HepG2 (cell line): ENCODE measurements around the gene LMNA. TPM values are rescaled to one million over a fixed set of nuclear protein-coding genes. Genes with fewer than 3 reads are reported as not detected.
A peak's percentile ranks its signal among the peaks of the same experiment; 100 is the strongest.

ENCODE experiments used
- BRD4 ChIP-seq: sonication (generic); formaldehyde crosslinking; IDR thresholded peaks from 2 replicates; pipeline ENCODE4 v1.4.0; 2020; ENCODE audit warnings: missing genetic modification reagents
- CHCHD3 ChIP-seq: sonication (generic); formaldehyde crosslinking; IDR thresholded peaks from 2 replicates; pipeline ENCODE4 v1.8.0; 2022; ENCODE audit warnings: mild to moderate bottlenecking, missing genetic modification reagents, moderate library complexity
- CREB1 ChIP-seq, 2 experiments: fragments of 450-650 bp in 1 of 2; IDR thresholded peaks; 2 replicates each; pipeline ENCODE4 v1.6.1; 2016 to 2017; ENCODE audit warnings: control low read depth in 1 of 2, mild to moderate bottlenecking in 1 of 2, missing compliant biosample characterization in 1 of 2, missing genetic modification characterization in 1 of 2
- CTCF ChIP-seq: sonication (generic); formaldehyde crosslinking; IDR thresholded peaks from 2 replicates; pipeline ENCODE4 v1.5.0; 2020; ENCODE audit warnings: mild to moderate bottlenecking, missing genetic modification reagents, moderate library complexity
- GATAD2A ChIP-seq: IDR thresholded peaks from 2 replicates; pipeline ENCODE4 v1.6.1; 2016
- HNRNPLL ChIP-seq: fragments of 200-400 bp; formaldehyde crosslinking; IDR thresholded peaks from 2 replicates; pipeline ENCODE4 v1.6.1; 2017; ENCODE audit warnings: mild to moderate bottlenecking, low read depth, low read length; ENCODE audit not compliant: poor library complexity, severe bottlenecking
- HOXA3 ChIP-seq: sonication (generic); formaldehyde crosslinking; IDR thresholded peaks from 2 replicates; pipeline ENCODE4 v1.5.0; 2020; ENCODE audit warnings: missing genetic modification reagents
- JUND ChIP-seq: sonication (generic); formaldehyde crosslinking; IDR thresholded peaks from 2 replicates; pipeline ENCODE4 v1.8.0; 2022; ENCODE audit warnings: mild to moderate bottlenecking, missing genetic modification reagents
- MAFG ChIP-seq: sonication (generic); formaldehyde crosslinking; IDR thresholded peaks from 2 replicates; pipeline ENCODE4 v1.5.1; 2020; ENCODE audit warnings: mild to moderate bottlenecking, missing genetic modification reagents
- MIER2 ChIP-seq: IDR thresholded peaks from 2 replicates; pipeline ENCODE4 v1.6.1; 2016; ENCODE audit warnings: missing biosample characterization, missing genetic modification reagents
- NFATC3 ChIP-seq: sonication (generic); formaldehyde crosslinking; IDR thresholded peaks from 2 replicates; pipeline ENCODE4 v1.5.1; 2020; ENCODE audit warnings: mild to moderate bottlenecking, missing genetic modification reagents
- NFIB ChIP-seq: sonication (generic); formaldehyde crosslinking; IDR thresholded peaks from 2 replicates; pipeline ENCODE4 v1.9.0; 2021; ENCODE audit warnings: missing genetic modification reagents, mild to moderate bottlenecking, borderline replicate concordance
- NR2C2 ChIP-seq: sonication (generic); formaldehyde crosslinking; IDR thresholded peaks from 2 replicates; pipeline ENCODE4 v1.4.0; 2020; ENCODE audit warnings: missing genetic modification reagents, mild to moderate bottlenecking, moderate library complexity, borderline replicate concordance
- PRDM15 ChIP-seq: sonication (generic); formaldehyde crosslinking; IDR thresholded peaks from 2 replicates; pipeline ENCODE4 v1.4.0; 2020; ENCODE audit warnings: missing genetic modification reagents
- TAF15 ChIP-seq: fragments of 200-400 bp; formaldehyde crosslinking; IDR thresholded peaks from one replicate; pipeline ENCODE4 v1.6.1; 2018; ENCODE audit warnings: mild to moderate bottlenecking, low read depth, low read length; ENCODE audit not compliant: poor library complexity, severe bottlenecking
- TEAD3 ChIP-seq: optimal IDR thresholded peaks from 2 replicates; pipeline ENCODE3; 2016; ENCODE audit warnings: borderline replicate concordance
- ZBTB8A ChIP-seq: sonication (generic); formaldehyde crosslinking; IDR thresholded peaks from 2 replicates; pipeline ENCODE4 v1.4.0; 2020; ENCODE audit warnings: mild to moderate bottlenecking, low read depth, missing genetic modification reagents, borderline replicate concordance
- ZEB1 ChIP-seq: IDR thresholded peaks from 2 replicates; pipeline ENCODE4 v1.6.1; 2012; ENCODE audit warnings: mild to moderate bottlenecking, low read depth, inconsistent platforms; ENCODE audit not compliant: insufficient replicate concordance
- ZKSCAN1 ChIP-seq: fragments of 150-350 bp; IDR thresholded peaks from 2 replicates; pipeline ENCODE4 v1.6.1; 2014; ENCODE audit warnings: low read length
- ZNF101 ChIP-seq: sonication (generic); formaldehyde crosslinking; IDR thresholded peaks from 2 replicates; pipeline ENCODE4 v1.4.0; 2020; ENCODE audit warnings: mild to moderate bottlenecking, low read depth, missing genetic modification reagents, borderline replicate concordance
- ZNF292 ChIP-seq: sonication (generic); formaldehyde crosslinking; IDR thresholded peaks from 2 replicates; pipeline ENCODE4 v1.8.1; 2022; ENCODE audit warnings: mild to moderate bottlenecking, low read depth, missing genetic modification reagents, borderline replicate concordance
- ZNF530 ChIP-seq: sonication (generic); formaldehyde crosslinking; IDR thresholded peaks from 2 replicates; pipeline ENCODE4 v1.5.0; 2020; ENCODE audit warnings: low read depth, mild to moderate bottlenecking, missing genetic modification reagents
- ZNF652 ChIP-seq: IDR thresholded peaks from 2 replicates; pipeline ENCODE4 v1.6.1; 2016; ENCODE audit warnings: low read depth, borderline replicate concordance
- ZNF781 ChIP-seq: sonication (generic); formaldehyde crosslinking; IDR thresholded peaks from 2 replicates; pipeline ENCODE4 v1.5.1; 2020; ENCODE audit warnings: borderline replicate concordance, mild to moderate bottlenecking, missing genetic modification reagents; ENCODE audit errors: not compliant biosample characterization
- polyA plus RNA-seq, 8 experiments: library from polyadenylated mRNA; depleted of rRNA in 3 of 8; stranded (reverse) in 7 of 8; unstranded in 1 of 8; fragments of >200 nt; fragmentation: Illumina TruSeq in 4 of 8; extraction: Trizol in 4 of 8; gene quantifications; 2 replicates each; pipeline versions ENCODE4 v1.2.1 to v1.2.3, GENCODE V29; 2011 to 2016; ENCODE audit warnings: low read depth in 4 of 8, missing spikeins in 1 of 8, mixed read lengths in 1 of 8; ENCODE audit not compliant: insufficient read depth in 1 of 8
- total RNA-seq, 5 experiments: library from RNA; depleted of rRNA; stranded (reverse); fragments of >200 nt; fragmentation: Illumina TruSeq; extraction: Trizol; gene quantifications; 2 replicates each; pipeline ENCODE4 v1.2.3, GENCODE V29; 2016; ENCODE audit warnings: low read depth in 1 of 5
- TF ChIP-seq, protein P1 (sequence below): sonication (generic); formaldehyde crosslinking; IDR thresholded peaks from 2 replicates; pipeline ENCODE4 v1.8.1; 2023; ENCODE audit warnings: mild to moderate bottlenecking, inconsistent platforms, moderate library complexity, missing genetic modification reagents, borderline replicate concordance

Gene LMNA
- total and polyA plus RNA-seq, 2 of the 13 experiments (the other 11 are each of a cell fraction or from before 2014, with no cell fraction given): 107 to 225 TPM

DNA sequence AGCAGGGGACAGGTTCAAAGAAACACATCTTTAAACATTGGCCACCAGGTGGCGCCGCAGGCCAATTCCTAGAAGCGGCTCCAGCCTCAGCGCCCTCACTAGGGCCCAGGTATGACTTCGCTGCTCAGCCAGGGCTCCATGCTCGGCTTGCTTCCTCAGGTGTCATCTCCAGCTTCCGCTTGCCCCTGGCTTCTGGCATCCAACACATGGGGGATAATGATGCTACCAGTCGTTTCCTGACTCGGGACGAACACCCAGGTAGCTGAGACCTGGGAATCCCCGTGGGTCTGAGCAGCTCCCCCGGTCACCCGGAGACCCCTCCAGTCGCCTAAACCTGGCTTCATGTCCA is 23.7 kb upstream of the LMNA start (continued):
- TF ChIP-seq ZEB1 (no peak), ZNF292 (no peak), MIER2 (CRISPR knock-in tag) (no peak), CREB1 (IDR thresholded peaks at IDR 0.05) (no peak), CREB1 (CRISPR knock-in tag; IDR thresholded peaks at IDR 0.05) (no peak), ZBTB8A (CRISPR knock-in tag) (no peak), ZNF530 (CRISPR knock-in tag) (no peak), NFATC3 (CRISPR knock-in tag) (no peak), TEAD3 (CRISPR knock-in tag) (no peak), JUND (CRISPR knock-in tag) (0 out of 2 replicates have a peak, but pooled peaks have one; percentile 19), TAF15 (no peak), ZNF652 (CRISPR knock-in tag) (no peak), BRD4 (no peak), ZNF781 (CRISPR knock-in tag) (no peak), HOXA3 (CRISPR knock-in tag) (peak; percentile 48; the same call in 1 of the 2 replicates), ZNF101 (no peak), HNRNPLL (no peak), GATAD2A (CRISPR knock-in tag) (0 out of 2 replicates have a peak, but pooled peaks have one; percentile 16), MAFG (no peak), ZKSCAN1 (no peak), NR2C2 (CRISPR knock-in tag) (no peak), CTCF (CRISPR knock-in tag) (peak; percentile 92), CHCHD3 (CRISPR knock-in tag) (no peak), PRDM15 (CRISPR knock-in tag) (no peak), NFIB (CRISPR knock-in tag) (no peak)
- TF ChIP-seq, protein P1, sequence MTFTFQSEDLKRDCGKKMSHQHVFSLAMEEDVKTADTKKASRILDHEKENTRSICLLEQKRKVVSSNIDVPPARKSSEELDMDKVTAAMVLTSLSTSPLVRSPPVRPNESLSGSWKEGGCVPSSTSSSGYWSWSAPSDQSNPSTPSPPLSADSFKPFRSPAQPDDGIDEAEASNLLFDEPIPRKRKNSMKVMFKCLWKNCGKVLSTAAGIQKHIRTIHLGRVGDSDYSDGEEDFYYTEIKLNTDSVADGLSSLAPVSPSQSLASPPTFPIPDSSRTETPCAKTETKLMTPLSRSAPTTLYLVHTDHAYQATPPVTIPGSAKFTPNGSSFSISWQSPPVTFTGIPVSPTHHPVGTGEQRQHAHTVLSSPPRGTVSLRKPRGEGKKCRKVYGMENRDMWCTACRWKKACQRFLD (CRISPR knock-in tag): no peak
